Endometrial microvascular endothelial cells (primary cell): ENCODE measurements around the gene SDC3. TPM values are rescaled to one million over a fixed set of nuclear protein-coding genes. Genes with fewer than 3 reads are reported as not detected.
"Not testable (repeated sequence)": the region's sequence is repeated elsewhere in the genome, so short reads cannot be mapped to it uniquely, and the experiment has no call there.

Source experiments
- in situ Hi-C: cut with HindIII; loops from 2 replicates; pipeline ENCODE4 v1.10.0; 2017; ENCODE audit warnings: low sequenced_read_pairs, low pct_unique_long_range_greater_than_20kb; ENCODE audit errors: inconsistent ontology term
- total RNA-seq: library from RNA; depleted of rRNA; stranded (reverse); fragments of >200 nt; gene quantifications from one replicate; pipeline ENCODE4 v1.2.3, GENCODE V29; 2015; ENCODE audit errors: inconsistent ontology term

SDC3 gene
- total RNA-seq, 1 donor from 2014 or later = 8.5 TPM

GRCh38 chr1:30868057-30868456 is 40.5 kb downstream of the SDC3 start:
- in situ Hi-C loops = not testable (repeated sequence)

DNA sequence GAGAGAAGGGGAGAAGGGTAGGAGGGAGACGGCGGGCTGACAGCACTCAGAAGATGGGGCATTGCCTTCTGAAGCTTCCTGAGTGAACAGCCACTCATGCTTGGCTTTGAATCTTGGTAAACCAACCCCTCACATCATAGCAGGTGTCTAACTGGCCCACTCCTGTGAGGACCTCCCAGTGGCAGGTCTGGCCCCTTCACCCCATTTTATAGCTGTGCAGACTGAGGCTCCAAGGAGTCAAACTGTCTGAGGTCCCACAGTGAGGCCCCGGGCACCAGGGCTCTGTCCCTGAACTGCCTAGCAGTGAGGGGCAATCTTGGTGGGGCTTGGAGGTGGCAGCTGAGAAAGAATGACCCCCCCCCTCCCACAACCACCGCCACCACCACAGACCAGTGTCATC is 41.0 kb downstream of the SDC3 start:
- in situ Hi-C loops = no loop called here

DNA sequence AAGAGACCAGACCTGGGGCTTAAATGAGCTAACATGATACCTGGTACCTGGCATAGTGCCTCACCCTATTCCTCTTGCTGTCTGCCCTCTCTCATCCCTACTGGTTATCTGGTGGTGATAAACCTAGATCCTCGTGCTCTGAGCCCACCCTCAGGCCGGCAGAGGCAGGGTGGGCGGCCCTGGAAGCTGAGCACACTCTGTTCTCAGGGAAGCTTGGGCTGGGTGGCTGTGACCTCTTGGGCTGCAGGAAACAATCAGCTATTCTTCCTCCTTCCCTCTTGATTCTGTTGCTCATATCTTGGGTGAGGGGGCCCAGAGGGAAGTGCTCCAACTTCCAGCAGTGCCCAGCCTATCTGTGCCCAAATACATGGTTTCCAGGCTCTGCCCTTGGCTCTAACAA is 42.0 kb downstream of the SDC3 start:
- in situ Hi-C loops = no loop called here

DNA sequence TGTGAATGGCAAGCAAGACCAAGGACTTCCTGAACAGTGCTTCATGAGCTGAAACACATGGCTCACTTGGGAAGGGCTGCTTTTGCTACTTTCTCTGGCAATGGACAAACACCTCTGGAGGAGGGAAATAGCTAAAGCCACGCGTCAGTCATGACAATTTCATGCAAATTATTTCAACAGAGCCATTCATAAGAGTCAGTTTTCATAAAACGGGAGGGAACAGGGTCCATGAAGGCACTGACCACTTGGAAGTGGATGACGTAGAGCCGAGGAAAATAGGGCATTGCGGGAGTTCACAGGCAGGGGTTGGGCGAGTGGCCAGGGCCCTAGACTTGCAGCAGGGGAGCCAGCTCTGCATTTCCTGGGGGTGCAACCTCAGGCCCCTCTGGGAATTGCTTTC is 43.9 kb downstream of the SDC3 start:
- in situ Hi-C loops = no loop called here

DNA sequence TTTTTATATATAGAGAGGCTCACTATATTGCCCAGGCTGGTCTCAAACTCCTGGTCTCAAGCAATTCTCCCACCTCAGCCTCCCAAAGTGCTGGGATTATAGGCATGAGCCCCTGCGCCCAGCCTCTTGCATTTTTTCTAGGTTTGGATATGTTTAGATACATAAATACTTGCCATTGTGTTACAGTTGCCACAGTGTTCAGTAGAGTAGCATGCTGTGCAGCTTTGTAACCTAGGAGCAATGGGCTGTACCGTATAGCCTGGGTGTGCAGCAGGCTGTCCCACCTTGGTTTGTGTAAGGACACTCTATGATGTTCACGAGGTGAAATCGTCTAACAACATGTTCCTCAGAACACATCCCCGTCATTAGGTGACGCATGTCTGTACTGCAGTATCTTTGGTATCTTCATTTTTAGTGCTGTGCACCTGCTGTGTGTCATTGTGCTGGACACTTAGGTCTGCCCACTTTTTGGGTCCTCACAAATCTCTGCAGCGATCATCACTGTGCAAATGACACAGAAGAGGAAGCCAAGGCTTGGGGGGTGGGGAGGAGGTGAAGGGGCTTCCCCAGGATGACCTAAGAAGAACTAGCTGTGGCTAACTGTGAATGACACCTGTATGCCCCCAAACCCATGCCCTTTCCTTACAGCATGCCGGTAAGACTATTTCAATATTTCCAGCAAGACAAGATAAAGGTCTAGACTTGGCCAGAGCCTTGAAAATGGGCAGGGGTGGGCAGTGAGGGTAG is 44.5 kb downstream of the SDC3 start:
- in situ Hi-C loops = no loop called here

GRCh38 chr1:30860320-30860652 is 48.3 kb downstream of the SDC3 start:
- in situ Hi-C loops = no loop called here

GRCh38 chr1:30857964-30858363 is 50.6 kb downstream of the SDC3 start:
- in situ Hi-C loops = no loop called here

GRCh38 chr1:30857062-30857461 is 51.5 kb downstream of the SDC3 start:
- in situ Hi-C loops = no loop called here

GRCh38 chr1:30856260-30856790 is 52.2 kb downstream of the SDC3 start:
- in situ Hi-C loops = no loop called here

- in situ Hi-C loops = no loop called here
Observed at GRCh38 chr1:30855686-30856259, 52.8 kb downstream of the SDC3 start.

GRCh38 chr1:30853350-30853749 is 55.2 kb downstream of the SDC3 start:
- in situ Hi-C loops = no loop called here

- in situ Hi-C loops = no loop called here
Observed at GRCh38 chr1:30852026-30852425, 56.5 kb downstream of the SDC3 start.

DNA sequence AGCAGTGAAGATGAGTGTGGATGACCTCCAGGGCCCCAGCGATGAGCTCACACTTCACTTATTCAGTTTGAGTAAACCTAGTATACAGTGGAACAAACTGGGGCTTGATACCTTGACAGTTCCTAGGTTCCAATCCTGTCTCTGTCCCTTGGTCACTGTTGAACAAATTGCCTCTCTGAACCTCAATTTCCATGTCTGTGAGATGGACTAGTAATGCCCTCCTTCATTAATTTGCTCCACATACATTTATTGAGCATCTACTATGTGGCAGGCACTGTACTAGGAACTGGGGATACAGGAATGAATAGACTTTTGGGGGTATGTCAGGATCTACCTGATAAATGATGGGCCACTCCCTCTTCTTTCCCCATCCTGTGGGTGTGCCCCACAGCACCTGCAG is 57.3 kb downstream of the SDC3 start:
- in situ Hi-C loops = no loop called here

DNA sequence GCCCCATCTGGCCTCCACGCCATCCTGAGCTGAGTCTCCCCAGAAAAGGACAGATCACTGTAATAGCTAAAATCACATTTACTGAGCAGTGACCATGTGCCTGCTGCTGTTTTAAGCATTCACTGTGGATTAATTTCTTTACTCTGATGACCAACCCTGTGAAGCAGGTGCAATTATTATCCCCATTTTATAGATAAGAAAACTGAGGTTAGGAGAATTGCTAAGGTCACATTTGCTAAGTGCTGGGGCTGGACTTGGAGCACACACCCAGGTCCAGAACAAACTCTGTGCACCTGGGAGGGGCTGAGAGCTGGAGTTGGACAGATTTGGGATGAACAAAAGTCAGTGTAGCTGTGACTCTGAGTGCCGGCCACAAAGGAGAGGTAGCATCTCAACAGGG is 58.0 kb downstream of the SDC3 start:
- in situ Hi-C loops = no loop called here

DNA sequence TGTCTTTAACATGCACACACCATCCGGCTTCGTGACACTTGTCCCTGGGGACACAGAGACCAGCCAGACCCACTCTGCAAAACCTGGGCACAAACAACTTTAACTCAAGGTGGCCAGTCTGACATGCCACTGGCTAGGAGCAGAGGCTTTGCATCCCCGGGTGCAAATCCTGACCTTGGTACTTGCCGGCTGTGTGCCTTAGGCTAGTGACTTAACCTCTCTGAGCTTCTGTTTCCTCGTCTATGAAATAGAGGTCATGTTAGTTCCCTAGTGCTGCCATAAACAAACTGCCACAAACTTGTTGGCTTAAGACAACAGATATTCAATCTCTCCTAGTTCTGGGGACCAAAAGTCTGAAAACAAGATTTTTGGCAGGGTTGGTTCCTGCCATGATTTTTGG is 60.4 kb downstream of the SDC3 start:
- in situ Hi-C loops = no loop called here

GRCh38 chr1:30847358-30847972 is 61.1 kb downstream of the SDC3 start:
- in situ Hi-C loops = no loop called here

DNA sequence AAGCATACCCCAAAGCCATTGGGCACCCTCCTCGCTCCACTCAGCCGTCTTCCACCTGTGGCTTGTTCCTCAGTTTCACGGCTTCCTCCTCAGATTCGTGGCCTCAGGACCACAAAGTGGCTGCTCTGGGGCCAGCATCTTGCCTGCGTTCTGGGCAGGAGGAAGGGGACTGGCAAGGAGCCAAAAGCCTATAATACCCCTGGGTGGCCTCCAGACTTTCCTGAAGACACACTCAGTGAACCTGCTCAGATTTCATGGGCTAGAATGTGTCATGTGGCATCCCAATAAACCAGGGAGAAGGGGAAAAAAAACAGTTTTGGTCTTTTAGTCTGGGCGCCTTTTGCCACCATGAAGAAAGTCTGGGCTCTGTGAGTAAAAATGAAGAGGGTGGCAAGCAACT is 62.0 kb downstream of the SDC3 start:
- in situ Hi-C loops = no loop called here

GRCh38 chr1:30845904-30846290 is 62.7 kb downstream of the SDC3 start:
- in situ Hi-C loops = no loop called here

GRCh38 chr1:30845237-30845903 is 63.2 kb downstream of the SDC3 start:
- in situ Hi-C loops = no loop called here

GRCh38 chr1:30844631-30845030 is 63.9 kb downstream of the SDC3 start:
- in situ Hi-C loops = no loop called here
